ENCODE measurements around the gene PLXNA4. TPM values are rescaled to one million over a fixed set of nuclear protein-coding genes. Genes with fewer than 3 reads are reported as not detected.

The PLXNA4 gene
- polyA plus RNA-seq, 2 donors, result 0.44 to 0.55 TPM

GRCh38 chr7:132532281-132532680, 44.0 kb downstream of the PLXNA4 start:
- no peak overlapping the region for H3K27ac ChIP-seq (ENCODE audit: low read depth in 2 of 2, low read length in 1 of 2)
- 85 to 89% methylated on average over 4 of the region's 4 CpGs for WGBS, 2 donors
- no peaks in the 10 kb centered on the region for H3K9me3 ChIP-seq (ENCODE audit: control insufficient read depth in 2 of 2, insufficient read depth in 1 of 2, low read depth in 1 of 2, low read length in 1 of 2)
- H3K4me3 ChIP-seq (ENCODE audit: low read depth in 1 of 2, low read length in 2 of 2), result no peak overlapping the region
- no peaks in the 10 kb centered on the region for H3K36me3 ChIP-seq (ENCODE audit: control insufficient read depth in 2 of 2, insufficient read depth in 2 of 2, low read length in 1 of 2)
- H3K4me1 ChIP-seq (ENCODE audit: control insufficient read depth in 2 of 2, insufficient read depth in 2 of 2, low read length in 1 of 2), result no peaks in the 10 kb centered on the region
- no peaks in the 10 kb centered on the region for H3K27me3 ChIP-seq (ENCODE audit: control insufficient read depth in 1 of 2, insufficient read depth in 2 of 2, low read length in 2 of 2)

- H3K27ac ChIP-seq (ENCODE audit: low read depth in 2 of 2, low read length in 1 of 2), result no peak overlapping the region
- no peaks in the 10 kb centered on the region for H3K36me3 ChIP-seq (ENCODE audit: control insufficient read depth in 2 of 2, insufficient read depth in 2 of 2, low read length in 1 of 2)
- no peaks in the 10 kb centered on the region for H3K27me3 ChIP-seq (ENCODE audit: control insufficient read depth in 1 of 2, insufficient read depth in 2 of 2, low read length in 2 of 2)
- 79% methylated on average over 5 of the region's 5 CpGs for WGBS, 2 donors
- no peak overlapping the region for H3K4me3 ChIP-seq (ENCODE audit: low read depth in 1 of 2, low read length in 2 of 2)
- no peaks in the 10 kb centered on the region for H3K9me3 ChIP-seq (ENCODE audit: control insufficient read depth in 2 of 2, insufficient read depth in 1 of 2, low read depth in 1 of 2, low read length in 1 of 2)
- H3K4me1 ChIP-seq (ENCODE audit: control insufficient read depth in 2 of 2, insufficient read depth in 2 of 2, low read length in 1 of 2), result no peaks in the 10 kb centered on the region
Observed at GRCh38 chr7:132531562-132531961, 44.7 kb downstream of the PLXNA4 start.

- 86 to 89% methylated on average over 3 of the region's 3 CpGs for WGBS, 2 donors
Observed at GRCh38 chr7:132528695-132529094, 47.6 kb downstream of the PLXNA4 start.

DNA sequence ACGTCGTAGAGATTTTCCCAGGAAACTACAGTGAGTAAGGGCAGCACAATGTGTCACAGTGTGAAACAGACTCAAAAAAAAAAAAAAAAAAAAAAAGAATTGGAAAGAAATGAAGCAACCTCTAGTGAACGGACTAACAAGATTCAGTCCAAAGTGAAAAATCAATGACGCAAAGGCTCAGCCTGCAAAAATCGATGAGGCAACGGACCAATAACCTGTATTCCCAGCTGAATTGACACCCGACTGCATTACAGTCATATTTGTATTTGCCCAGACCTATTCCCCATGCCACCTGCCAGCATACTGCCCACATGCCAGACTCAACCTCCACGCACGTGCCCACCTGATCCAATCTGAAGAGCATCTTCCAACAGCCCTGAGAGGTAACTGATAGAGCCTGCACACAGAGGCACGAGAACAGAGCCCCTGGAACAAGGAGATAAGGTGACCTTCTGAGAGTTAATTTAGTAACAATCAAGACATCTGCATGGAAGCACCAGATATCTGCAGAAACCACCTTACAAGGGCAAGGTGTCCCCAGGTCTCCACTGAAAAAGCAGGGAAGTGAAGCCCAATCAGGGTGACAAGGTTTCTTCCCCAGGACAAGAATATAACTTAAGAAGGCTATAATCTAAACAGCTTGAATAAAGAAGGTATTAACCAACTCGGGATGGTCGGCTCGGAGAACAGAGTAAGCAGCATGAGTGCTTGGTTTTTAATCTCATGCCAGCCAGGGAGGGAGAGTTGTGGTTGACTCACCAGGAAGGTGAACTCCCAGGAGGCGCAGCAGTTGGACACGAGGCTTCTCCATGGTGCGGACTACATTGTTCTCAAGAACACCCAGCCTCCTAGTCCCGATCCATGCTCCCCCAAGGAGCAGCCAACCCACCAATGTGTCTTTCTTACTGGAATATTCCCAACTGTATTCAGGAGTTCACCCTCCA, 48.5 kb downstream of the PLXNA4 start:
- no peaks in the 10 kb centered on the region for H3K9me3 ChIP-seq (ENCODE audit: control insufficient read depth in 2 of 2, insufficient read depth in 1 of 2, low read depth in 1 of 2, low read length in 1 of 2)
- H3K27me3 ChIP-seq (ENCODE audit: control insufficient read depth in 1 of 2, insufficient read depth in 2 of 2, low read length in 2 of 2), result no peaks in the 10 kb centered on the region
- H3K36me3 ChIP-seq (ENCODE audit: control insufficient read depth in 2 of 2, insufficient read depth in 2 of 2, low read length in 1 of 2), result no peaks in the 10 kb centered on the region
- H3K27ac ChIP-seq (ENCODE audit: low read depth in 2 of 2, low read length in 1 of 2), result no peak overlapping the region
- 85% methylated on average over 17 of the region's 17 CpGs for WGBS, 2 donors
- no peaks in the 10 kb centered on the region for H3K4me1 ChIP-seq (ENCODE audit: control insufficient read depth in 2 of 2, insufficient read depth in 2 of 2, low read length in 1 of 2)
- no peak overlapping the region for H3K4me3 ChIP-seq (ENCODE audit: low read depth in 1 of 2, low read length in 2 of 2)

More at GRCh38 chr7:132528695-132529094, 47.6 kb downstream of the PLXNA4 start:
- Histone ChIP-seq H3K4me1 (ENCODE audit: control insufficient read depth in 2 of 2, insufficient read depth in 2 of 2, low read length in 1 of 2) (no peaks in the 10 kb centered on the region), H3K27ac (ENCODE audit: low read depth in 2 of 2, low read length in 1 of 2) (no peak overlapping the region), H3K4me3 (ENCODE audit: low read depth in 1 of 2, low read length in 2 of 2) (no peak overlapping the region), H3K36me3 (ENCODE audit: control insufficient read depth in 2 of 2, insufficient read depth in 2 of 2, low read length in 1 of 2) (no peaks in the 10 kb centered on the region), H3K9me3 (ENCODE audit: control insufficient read depth in 2 of 2, insufficient read depth in 1 of 2, low read depth in 1 of 2, low read length in 1 of 2) (no peaks in the 10 kb centered on the region), H3K27me3 (ENCODE audit: control insufficient read depth in 1 of 2, insufficient read depth in 2 of 2, low read length in 2 of 2) (no peaks in the 10 kb centered on the region)

GRCh38 chr7:132526111-132526740, 50.0 kb downstream of the PLXNA4 start:
- WGBS, 2 donors, result 85 to 87% methylated on average over 7 of the region's 7 CpGs
- no peak overlapping the region for H3K27ac ChIP-seq (ENCODE audit: low read depth in 2 of 2, low read length in 1 of 2)

GRCh38 chr7:132521423-132521822, 54.8 kb downstream of the PLXNA4 start:
- H3K9me3 ChIP-seq (ENCODE audit: control insufficient read depth in 2 of 2, insufficient read depth in 1 of 2, low read depth in 1 of 2, low read length in 1 of 2), result no peaks in the 10 kb centered on the region
- no peak overlapping the region for H3K4me3 ChIP-seq (ENCODE audit: low read depth in 1 of 2, low read length in 2 of 2)
- no peaks in the 10 kb centered on the region for H3K27me3 ChIP-seq (ENCODE audit: control insufficient read depth in 1 of 2, insufficient read depth in 2 of 2, low read length in 2 of 2)
- H3K27ac ChIP-seq (ENCODE audit: low read depth in 2 of 2, low read length in 1 of 2), result no peak overlapping the region
- no peaks in the 10 kb centered on the region for H3K36me3 ChIP-seq (ENCODE audit: control insufficient read depth in 2 of 2, insufficient read depth in 2 of 2, low read length in 1 of 2)
- 68 to 77% methylated on average over 5 of the region's 5 CpGs for WGBS, 2 donors
- H3K4me1 ChIP-seq (ENCODE audit: control insufficient read depth in 2 of 2, insufficient read depth in 2 of 2, low read length in 1 of 2), result no peaks in the 10 kb centered on the region

More at GRCh38 chr7:132526111-132526740, 50.0 kb downstream of the PLXNA4 start:
- Histone ChIP-seq H3K27me3 (ENCODE audit: control insufficient read depth in 1 of 2, insufficient read depth in 2 of 2, low read length in 2 of 2) (no peaks in the 10 kb centered on the region), H3K4me3 (ENCODE audit: low read depth in 1 of 2, low read length in 2 of 2) (no peak overlapping the region), H3K4me1 (ENCODE audit: control insufficient read depth in 2 of 2, insufficient read depth in 2 of 2, low read length in 1 of 2) (no peaks in the 10 kb centered on the region), H3K9me3 (ENCODE audit: control insufficient read depth in 2 of 2, insufficient read depth in 1 of 2, low read depth in 1 of 2, low read length in 1 of 2) (no peaks in the 10 kb centered on the region), H3K36me3 (ENCODE audit: control insufficient read depth in 2 of 2, insufficient read depth in 2 of 2, low read length in 1 of 2) (no peaks in the 10 kb centered on the region)

- Histone ChIP-seq H3K27me3 (ENCODE audit: control insufficient read depth in 1 of 2, insufficient read depth in 2 of 2, low read length in 2 of 2) (no peaks in the 10 kb centered on the region), H3K27ac (ENCODE audit: low read depth in 2 of 2, low read length in 1 of 2) (no peak overlapping the region), H3K9me3 (ENCODE audit: control insufficient read depth in 2 of 2, insufficient read depth in 1 of 2, low read depth in 1 of 2, low read length in 1 of 2) (no peaks in the 10 kb centered on the region), H3K36me3 (ENCODE audit: control insufficient read depth in 2 of 2, insufficient read depth in 2 of 2, low read length in 1 of 2) (no peaks in the 10 kb centered on the region), H3K4me1 (ENCODE audit: control insufficient read depth in 2 of 2, insufficient read depth in 2 of 2, low read length in 1 of 2) (no peaks in the 10 kb centered on the region), H3K4me3 (ENCODE audit: low read depth in 1 of 2, low read length in 2 of 2) (no peak overlapping the region)
- WGBS, 2 donors, result 74 to 77% methylated on average over 9 of the region's 9 CpGs
Observed at GRCh38 chr7:132520591-132521280, 55.5 kb downstream of the PLXNA4 start.

DNA sequence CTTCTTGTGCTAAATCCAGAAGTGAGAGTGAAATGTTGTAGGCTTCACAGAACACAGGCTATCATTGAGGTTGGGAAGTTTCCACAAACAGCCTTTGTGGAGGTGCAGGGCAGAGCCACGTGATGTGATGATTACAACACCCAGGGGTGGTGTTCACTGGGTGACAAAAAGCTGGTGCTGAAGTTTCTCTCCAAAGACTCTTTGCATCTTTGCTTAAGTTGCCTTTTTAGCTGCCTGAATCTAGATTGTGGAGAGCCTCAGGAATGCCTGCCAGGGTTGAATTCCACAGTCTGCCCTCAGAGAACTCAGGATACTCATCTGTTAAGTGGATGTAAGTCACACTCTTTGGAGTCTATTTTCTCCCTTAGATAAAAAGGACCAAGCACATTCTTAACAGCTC, 56.3 kb downstream of the PLXNA4 start:
- H3K4me3 ChIP-seq (ENCODE audit: low read depth in 1 of 2, low read length in 2 of 2), result no peak overlapping the region
- no peak overlapping the region for H3K27ac ChIP-seq (ENCODE audit: low read depth in 2 of 2, low read length in 1 of 2)
- no peaks in the 10 kb centered on the region for H3K27me3 ChIP-seq (ENCODE audit: control insufficient read depth in 1 of 2, insufficient read depth in 2 of 2, low read length in 2 of 2)
- H3K9me3 ChIP-seq (ENCODE audit: control insufficient read depth in 2 of 2, insufficient read depth in 1 of 2, low read depth in 1 of 2, low read length in 1 of 2), result no peaks in the 10 kb centered on the region
- H3K4me1 ChIP-seq (ENCODE audit: control insufficient read depth in 2 of 2, insufficient read depth in 2 of 2, low read length in 1 of 2), result no peaks in the 10 kb centered on the region
- no peaks in the 10 kb centered on the region for H3K36me3 ChIP-seq (ENCODE audit: control insufficient read depth in 2 of 2, insufficient read depth in 2 of 2, low read length in 1 of 2)
- 59 to 60% methylated on average over 1 of the region's 1 CpG for whole genome bisulfite sequencing, 2 donors

GRCh38 chr7:132518839-132519173, 57.5 kb downstream of the PLXNA4 start:
- Histone ChIP-seq H3K9me3 (ENCODE audit: control insufficient read depth in 2 of 2, insufficient read depth in 1 of 2, low read depth in 1 of 2, low read length in 1 of 2) (no peaks in the 10 kb centered on the region), H3K27me3 (ENCODE audit: control insufficient read depth in 1 of 2, insufficient read depth in 2 of 2, low read length in 2 of 2) (no peaks in the 10 kb centered on the region), H3K36me3 (ENCODE audit: control insufficient read depth in 2 of 2, insufficient read depth in 2 of 2, low read length in 1 of 2) (no peaks in the 10 kb centered on the region), H3K4me1 (ENCODE audit: control insufficient read depth in 2 of 2, insufficient read depth in 2 of 2, low read length in 1 of 2) (no peaks in the 10 kb centered on the region), H3K27ac (ENCODE audit: low read depth in 2 of 2, low read length in 1 of 2) (no peak overlapping the region), H3K4me3 (ENCODE audit: low read depth in 1 of 2, low read length in 2 of 2) (no peak overlapping the region)
- 71 to 76% methylated on average over 6 of the region's 6 CpGs for WGBS, 2 donors

Data from esophagus (tissue), 2 donors.